ENCODE data around the gene PTPRK.
"Not testable (repeated sequence)": the region's sequence is repeated elsewhere in the genome, so short reads cannot be mapped to it uniquely, and the experiment has no call there.

Gene PTPRK

DNA sequence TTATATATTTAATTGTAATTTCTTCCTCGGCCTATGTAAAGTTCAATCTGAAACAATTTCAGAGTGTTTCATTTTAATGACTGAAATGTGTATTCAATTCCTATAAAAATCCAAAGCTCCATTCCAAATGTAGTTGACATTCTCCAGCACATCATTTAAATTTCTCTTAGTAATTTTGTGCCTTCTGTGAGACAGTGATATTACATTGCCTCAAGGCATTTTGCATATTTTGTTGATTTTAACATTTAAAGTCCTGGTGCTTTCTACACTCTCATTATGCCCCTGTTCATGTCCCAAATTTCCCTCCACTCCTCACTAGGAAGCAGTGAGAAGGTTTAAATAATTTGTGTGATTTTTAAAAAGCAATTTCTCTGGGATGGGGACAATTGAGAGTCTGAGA is 585.4 kb downstream of the PTPRK start:
- TF ChIP-seq CTCF (IDR thresholded peaks at IDR 0.05; ENCODE audit: control extremely low read depth, extremely low read depth, low read depth, missing control alignments), result no peak
- POLR2A ChIA-PET, result no interaction called here
- CTCF ChIA-PET, result no interaction called here
- no peak for DNase-seq (ENCODE audit: extremely low spot score)

DNA sequence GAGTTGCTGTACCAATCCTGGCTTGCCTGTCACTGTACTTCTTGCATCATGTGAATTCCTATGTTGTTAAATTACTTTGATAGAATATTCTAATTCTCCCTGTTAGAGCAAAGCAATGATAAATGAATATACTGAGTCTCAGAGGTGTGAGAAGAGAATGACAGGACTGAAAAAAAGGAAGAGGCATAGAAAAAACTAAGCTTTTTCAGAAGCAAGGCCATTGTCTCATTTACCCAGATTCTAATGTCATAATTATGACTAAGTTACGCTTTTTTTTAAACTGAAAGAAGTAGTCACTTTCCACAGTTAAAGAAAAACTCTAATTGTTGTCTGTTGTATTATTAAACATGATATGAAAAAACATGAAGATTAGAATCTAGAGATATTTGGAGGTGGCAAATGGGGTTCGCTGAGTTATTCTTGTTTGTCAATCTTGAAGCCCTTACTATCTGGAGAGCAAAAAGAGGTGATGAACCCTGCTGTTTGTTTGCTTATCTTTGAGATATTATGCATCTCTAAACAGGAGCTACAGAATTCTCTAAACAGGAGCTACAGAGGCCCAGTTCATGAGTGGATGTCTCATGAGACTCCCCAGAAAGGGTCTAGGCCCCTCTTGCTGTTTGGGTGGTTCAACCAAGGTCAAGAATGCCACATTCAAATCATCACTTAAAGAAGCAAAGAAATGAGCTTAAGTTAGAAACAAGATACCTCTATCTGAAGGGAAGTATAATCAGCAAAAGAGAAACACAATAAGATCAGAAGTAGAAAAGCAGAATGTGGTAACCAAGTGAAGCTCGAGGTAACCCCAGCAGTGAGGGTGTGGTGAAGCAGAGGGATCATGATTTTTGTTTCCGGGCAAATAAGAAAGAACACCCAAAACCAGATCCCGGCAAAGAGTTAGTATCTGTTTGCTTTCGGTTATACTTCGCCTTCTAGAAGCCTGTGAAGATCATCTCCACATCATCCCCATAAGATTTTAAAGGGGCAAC is 586.3 kb downstream of the PTPRK start:
- TF ChIP-seq CTCF (IDR thresholded peaks at IDR 0.05; ENCODE audit: control extremely low read depth, extremely low read depth, low read depth, missing control alignments), result no peak
- ChIA-PET POLR2A (no interaction called here), CTCF (no interaction called here)
- no peak for DNase-seq (ENCODE audit: extremely low spot score)

DNA sequence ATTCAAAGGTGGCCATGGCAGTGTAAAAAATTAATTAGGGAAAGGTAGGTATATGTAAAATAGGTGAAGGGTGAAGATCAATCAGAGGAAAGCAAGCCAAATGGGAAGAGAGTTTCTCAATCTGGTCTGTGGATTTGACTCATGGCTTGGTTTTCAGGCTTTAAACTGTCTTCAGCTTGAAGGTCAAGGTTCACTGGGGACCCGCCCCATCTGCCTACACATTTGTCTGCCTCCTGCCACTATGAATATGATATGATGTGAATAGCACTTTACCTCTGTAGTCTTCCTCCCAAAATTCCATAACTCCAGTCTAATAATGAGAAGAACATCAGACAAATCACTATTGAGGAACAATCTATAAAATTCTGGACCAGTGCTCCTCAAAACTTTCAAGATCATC is 587.3 kb downstream of the PTPRK start:
- TF ChIP-seq CTCF (IDR thresholded peaks at IDR 0.05; ENCODE audit: control extremely low read depth, extremely low read depth, low read depth, missing control alignments), result no peak
- ChIA-PET CTCF (no interaction called here), POLR2A (no interaction called here)
- DNase-seq (ENCODE audit: extremely low spot score), result no peak

GRCh38 chr6:127932708-127933107 is 587.7 kb downstream of the PTPRK start:
- TF ChIP-seq CTCF (IDR thresholded peaks at IDR 0.05; ENCODE audit: control extremely low read depth, extremely low read depth, low read depth, missing control alignments), result no peak
- DNase-seq (ENCODE audit: extremely low spot score), result no peak
- CTCF ChIA-PET, result no interaction called here
- POLR2A ChIA-PET, result no interaction called here

DNA sequence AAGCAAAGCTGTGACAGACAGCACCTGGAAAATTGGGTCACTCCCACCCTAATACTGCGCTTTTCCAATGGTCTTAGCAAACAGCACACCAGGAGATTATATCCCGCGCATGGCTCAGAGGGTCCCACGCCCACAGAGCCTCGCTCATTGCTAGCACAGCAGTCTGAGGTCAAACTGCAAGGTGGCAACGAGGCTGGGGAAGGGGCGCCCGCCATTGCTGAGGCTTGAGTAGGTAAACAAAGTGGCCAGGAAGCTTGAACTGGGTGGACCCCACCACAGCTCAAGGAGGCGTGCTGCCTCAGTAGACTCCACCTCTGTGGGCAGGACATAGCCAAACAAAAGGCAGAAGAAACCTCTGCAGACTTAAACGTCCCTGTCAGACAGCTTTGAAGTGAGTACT is 594.0 kb downstream of the PTPRK start:
- POLR2A ChIA-PET; DNase-seq (ENCODE audit: extremely low spot score); CTCF ChIA-PET: not testable (repeated sequence)

DNA sequence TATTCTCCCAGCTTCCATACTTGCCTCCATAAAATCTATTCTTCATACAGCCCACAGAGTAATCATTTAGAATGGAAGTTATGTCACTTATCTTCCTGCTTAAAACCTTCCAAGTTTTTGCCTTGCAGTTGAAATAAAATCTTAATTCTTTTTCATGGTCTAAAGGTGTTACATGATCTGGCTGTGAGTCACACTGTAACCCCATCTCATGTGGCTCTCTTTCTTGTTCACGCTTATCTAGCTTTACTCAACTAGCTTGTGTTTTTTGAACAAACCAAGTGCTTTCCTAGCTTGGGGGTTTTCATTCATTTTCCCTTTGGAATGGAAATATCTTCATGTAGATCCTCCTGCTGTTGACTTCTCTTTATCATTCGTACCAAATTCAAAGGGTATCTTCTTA is 596.0 kb downstream of the PTPRK start:
- no peak for DNase-seq (ENCODE audit: extremely low spot score)
- TF ChIP-seq CTCF (IDR thresholded peaks at IDR 0.05; ENCODE audit: control extremely low read depth, extremely low read depth, low read depth, missing control alignments), result no peak
- ChIA-PET CTCF (no interaction called here), POLR2A (no interaction called here)

DNA sequence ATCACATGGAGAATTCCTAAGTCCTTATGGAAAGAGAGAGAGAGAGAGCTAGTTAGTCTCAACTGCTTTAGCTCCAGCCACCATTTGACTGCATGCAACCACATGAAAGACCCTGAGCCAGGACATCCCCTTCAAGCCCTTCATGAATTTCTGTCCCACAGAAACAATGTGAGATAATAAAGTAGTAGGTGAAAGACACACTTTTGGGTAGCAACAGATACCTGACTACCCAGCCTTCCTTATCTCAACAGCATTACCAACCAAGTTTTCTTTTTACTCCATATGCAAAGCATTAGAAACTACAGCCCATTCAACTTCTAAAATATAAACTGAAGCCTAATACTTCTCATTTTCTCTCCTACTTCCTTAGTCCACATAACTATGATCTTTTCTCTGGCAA is 596.4 kb downstream of the PTPRK start:
- ChIA-PET CTCF (no interaction called here), POLR2A (no interaction called here)
- no peak for DNase-seq (ENCODE audit: extremely low spot score)
- TF ChIP-seq CTCF (IDR thresholded peaks at IDR 0.05; ENCODE audit: control extremely low read depth, extremely low read depth, low read depth, missing control alignments), result no peak

All from GM10248 (cell line).